ENCODE results near the gene TVP23C. TPM values are rescaled to one million over a fixed set of nuclear protein-coding genes. Genes with fewer than 3 reads are reported as not detected.
"Not testable (repeated sequence)": the region's sequence is repeated elsewhere in the genome, so short reads cannot be mapped to it uniquely, and the experiment has no call there.

TVP23C gene
- 21.5 to 33.7 TPM (median 22.2 TPM) in 3 replicates for total RNA-seq
- long read RNA-seq, partial matches to known transcripts, result 0 of 2 reads
- long read RNA-seq, other reads (novel, unspliced or antisense), result 2 of 2 reads

- not testable (repeated sequence) for H3K27me3 Mint-ChIP-seq (ENCODE audit: low read depth); H3K4me1 Mint-ChIP-seq (ENCODE audit: low read depth); H3K36me3 Mint-ChIP-seq (ENCODE audit: low read depth); H3K9me3 Mint-ChIP-seq (ENCODE audit: low read depth)
- peak; percentile 87 for DNase-seq (ENCODE audit: low spot score)
- Mint-ChIP-seq H3K27ac (ENCODE audit: unreplicated experiment) (peak within 1 kb of the TSS; percentile 97), H3K4me3 (ENCODE audit: unreplicated experiment) (peak within 1 kb of the TSS; percentile 91)
Measured at GRCh38 chr17:15563375-15563857, at the start of gene TVP23C. Gene TVP23C, minus strand, starts transcription at chr17:15563483. Its CDS starts 35 bp downstream, at chr17:15563448.

DNA sequence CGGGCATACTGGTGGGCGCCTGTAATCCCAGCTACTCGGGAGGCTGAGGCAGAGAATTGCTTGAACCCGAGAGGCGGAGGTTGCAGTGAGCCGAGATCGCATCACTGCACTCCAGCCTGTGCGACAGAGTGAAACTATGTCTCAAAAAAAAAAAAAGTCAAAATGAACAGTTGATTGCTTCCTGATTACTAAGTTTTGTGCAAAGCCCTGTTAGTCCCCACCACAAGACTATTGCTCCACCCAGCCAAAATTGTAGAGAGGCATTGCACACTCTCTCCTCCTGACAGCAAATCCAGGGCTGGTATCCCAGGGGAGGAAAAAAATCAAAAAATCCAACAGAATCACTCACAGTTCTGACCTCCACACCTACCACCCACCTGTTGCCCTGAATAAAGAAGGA is 29.7 kb upstream of the TVP23C start:
- H3K4me1 Mint-ChIP-seq (ENCODE audit: low read depth); H3K27ac Mint-ChIP-seq (ENCODE audit: unreplicated experiment); DNase-seq (ENCODE audit: low spot score); H3K4me3 Mint-ChIP-seq (ENCODE audit: unreplicated experiment); H3K27me3 Mint-ChIP-seq (ENCODE audit: low read depth); H3K9me3 Mint-ChIP-seq (ENCODE audit: low read depth); H3K36me3 Mint-ChIP-seq (ENCODE audit: low read depth): not testable (repeated sequence)

- DNase-seq (ENCODE audit: low spot score), result not testable (repeated sequence)
Measured at GRCh38 chr17:15591986-15592385, 28.7 kb upstream of the TVP23C start.

GRCh38 chr17:15590844-15591243 is 27.6 kb upstream of the TVP23C start:
- not testable (repeated sequence) for H3K9me3 Mint-ChIP-seq (ENCODE audit: low read depth); H3K27me3 Mint-ChIP-seq (ENCODE audit: low read depth); H3K4me3 Mint-ChIP-seq (ENCODE audit: unreplicated experiment); H3K27ac Mint-ChIP-seq (ENCODE audit: unreplicated experiment); H3K36me3 Mint-ChIP-seq (ENCODE audit: low read depth); H3K4me1 Mint-ChIP-seq (ENCODE audit: low read depth); DNase-seq (ENCODE audit: low spot score)

More at GRCh38 chr17:15591986-15592385, 28.7 kb upstream of the TVP23C start:
- H3K27ac Mint-ChIP-seq (ENCODE audit: unreplicated experiment), result peak overlapping the region; percentile 86
- H3K36me3 Mint-ChIP-seq (ENCODE audit: low read depth); H3K9me3 Mint-ChIP-seq (ENCODE audit: low read depth); H3K27me3 Mint-ChIP-seq (ENCODE audit: low read depth); H3K4me1 Mint-ChIP-seq (ENCODE audit: low read depth); H3K4me3 Mint-ChIP-seq (ENCODE audit: unreplicated experiment): not testable (repeated sequence)

- not testable (repeated sequence) for H3K4me1 Mint-ChIP-seq (ENCODE audit: low read depth); H3K27ac Mint-ChIP-seq (ENCODE audit: unreplicated experiment); H3K27me3 Mint-ChIP-seq (ENCODE audit: low read depth); H3K9me3 Mint-ChIP-seq (ENCODE audit: low read depth); DNase-seq (ENCODE audit: low spot score); H3K4me3 Mint-ChIP-seq (ENCODE audit: unreplicated experiment); H3K36me3 Mint-ChIP-seq (ENCODE audit: low read depth)
Measured at GRCh38 chr17:15589544-15590536, 26.6 kb upstream of the TVP23C start.

DNA sequence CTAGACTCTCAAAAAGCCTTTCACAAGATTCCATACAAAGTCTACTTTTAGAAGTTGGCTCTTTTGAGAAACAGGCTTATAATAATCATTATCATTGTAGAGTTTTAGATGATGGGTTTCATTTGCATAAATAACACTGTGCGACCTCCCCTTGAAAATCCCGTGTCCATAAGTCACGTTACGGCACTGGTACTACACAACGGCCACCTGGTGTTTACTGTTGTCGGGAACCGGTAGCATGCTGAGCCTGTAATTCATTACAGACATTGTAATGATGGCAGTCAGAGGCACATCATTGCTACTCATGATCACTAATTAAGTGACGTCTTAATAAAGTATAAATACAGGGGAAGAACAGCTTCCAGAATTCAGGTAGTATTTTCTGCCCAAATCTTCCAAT is 24.7 kb upstream of the TVP23C start:
- not testable (repeated sequence) for H3K36me3 Mint-ChIP-seq (ENCODE audit: low read depth); H3K27ac Mint-ChIP-seq (ENCODE audit: unreplicated experiment); DNase-seq (ENCODE audit: low spot score); H3K27me3 Mint-ChIP-seq (ENCODE audit: low read depth); H3K4me3 Mint-ChIP-seq (ENCODE audit: unreplicated experiment); H3K9me3 Mint-ChIP-seq (ENCODE audit: low read depth); H3K4me1 Mint-ChIP-seq (ENCODE audit: low read depth)

DNA sequence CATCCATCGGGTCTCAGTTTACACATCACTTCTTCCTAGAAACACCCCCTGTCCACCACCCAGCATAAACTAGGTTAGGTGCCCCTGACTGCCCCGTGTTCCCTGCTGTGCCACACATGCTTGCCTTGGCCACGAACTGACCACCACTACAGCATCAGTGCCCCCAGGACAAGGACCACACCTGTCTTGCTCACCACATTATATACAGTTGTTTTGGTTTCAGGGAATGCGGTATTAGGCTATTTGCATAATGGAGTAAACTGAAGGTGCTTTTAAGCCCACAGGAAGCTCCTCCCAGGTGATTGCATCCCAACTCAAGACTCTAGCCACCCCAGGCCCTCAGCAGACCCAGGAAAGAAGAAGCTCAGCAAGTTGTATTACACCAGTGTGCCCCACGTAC is 20.0 kb upstream of the TVP23C start:
- not testable (repeated sequence) for H3K27me3 Mint-ChIP-seq (ENCODE audit: low read depth); H3K9me3 Mint-ChIP-seq (ENCODE audit: low read depth); H3K4me3 Mint-ChIP-seq (ENCODE audit: unreplicated experiment); DNase-seq (ENCODE audit: low spot score); H3K27ac Mint-ChIP-seq (ENCODE audit: unreplicated experiment); H3K36me3 Mint-ChIP-seq (ENCODE audit: low read depth); H3K4me1 Mint-ChIP-seq (ENCODE audit: low read depth)

- H3K27ac Mint-ChIP-seq (ENCODE audit: unreplicated experiment); H3K36me3 Mint-ChIP-seq (ENCODE audit: low read depth); H3K9me3 Mint-ChIP-seq (ENCODE audit: low read depth); H3K4me3 Mint-ChIP-seq (ENCODE audit: unreplicated experiment); DNase-seq (ENCODE audit: low spot score); H3K27me3 Mint-ChIP-seq (ENCODE audit: low read depth): not testable (repeated sequence)
- H3K4me1 Mint-ChIP-seq (ENCODE audit: low read depth), result peaks cover 10% of the 10 kb centered on the region
Measured at GRCh38 chr17:15581462-15581861, 18.2 kb upstream of the TVP23C start.

DNA sequence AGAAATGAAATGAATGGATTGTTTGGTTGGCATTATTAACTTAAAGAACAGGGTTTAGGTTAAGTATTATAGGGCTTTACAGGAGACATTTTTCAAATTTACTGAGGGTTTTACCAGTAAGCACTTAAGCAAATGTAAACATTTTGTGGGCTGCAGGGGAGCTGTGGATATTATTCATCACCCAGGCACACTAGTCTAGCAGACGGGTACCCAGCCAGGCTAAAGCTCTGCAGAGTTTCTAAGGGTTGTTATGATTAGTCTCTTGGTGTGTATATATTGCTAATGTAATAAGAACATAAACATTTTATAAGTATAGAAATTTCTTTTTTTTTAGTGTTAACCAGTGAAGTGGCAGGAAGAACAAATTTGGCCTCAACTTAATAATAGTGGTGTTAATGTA is 13.6 kb upstream of the TVP23C start:
- not testable (repeated sequence) for H3K9me3 Mint-ChIP-seq (ENCODE audit: low read depth); H3K27ac Mint-ChIP-seq (ENCODE audit: unreplicated experiment); H3K4me3 Mint-ChIP-seq (ENCODE audit: unreplicated experiment); H3K36me3 Mint-ChIP-seq (ENCODE audit: low read depth); DNase-seq (ENCODE audit: low spot score); H3K27me3 Mint-ChIP-seq (ENCODE audit: low read depth)
- H3K4me1 Mint-ChIP-seq (ENCODE audit: low read depth), result peaks cover 14% of the 10 kb centered on the region

- not testable (repeated sequence) for H3K9me3 Mint-ChIP-seq (ENCODE audit: low read depth); H3K4me3 Mint-ChIP-seq (ENCODE audit: unreplicated experiment)
- peaks cover 14% of the 10 kb centered on the region for H3K4me1 Mint-ChIP-seq (ENCODE audit: low read depth)
Measured at GRCh38 chr17:15574660-15575059, 11.4 kb upstream of the TVP23C start.

GRCh38 chr17:15573870-15574269 is 10.6 kb upstream of the TVP23C start:
- DNase-seq (ENCODE audit: low spot score); H3K27me3 Mint-ChIP-seq (ENCODE audit: low read depth); H3K9me3 Mint-ChIP-seq (ENCODE audit: low read depth); H3K27ac Mint-ChIP-seq (ENCODE audit: unreplicated experiment); H3K36me3 Mint-ChIP-seq (ENCODE audit: low read depth); H3K4me3 Mint-ChIP-seq (ENCODE audit: unreplicated experiment): not testable (repeated sequence)
- peaks cover 14% of the 10 kb centered on the region for H3K4me1 Mint-ChIP-seq (ENCODE audit: low read depth)

More at GRCh38 chr17:15574660-15575059, 11.4 kb upstream of the TVP23C start:
- not testable (repeated sequence) for DNase-seq (ENCODE audit: low spot score); H3K27me3 Mint-ChIP-seq (ENCODE audit: low read depth); H3K27ac Mint-ChIP-seq (ENCODE audit: unreplicated experiment); H3K36me3 Mint-ChIP-seq (ENCODE audit: low read depth)

DNA sequence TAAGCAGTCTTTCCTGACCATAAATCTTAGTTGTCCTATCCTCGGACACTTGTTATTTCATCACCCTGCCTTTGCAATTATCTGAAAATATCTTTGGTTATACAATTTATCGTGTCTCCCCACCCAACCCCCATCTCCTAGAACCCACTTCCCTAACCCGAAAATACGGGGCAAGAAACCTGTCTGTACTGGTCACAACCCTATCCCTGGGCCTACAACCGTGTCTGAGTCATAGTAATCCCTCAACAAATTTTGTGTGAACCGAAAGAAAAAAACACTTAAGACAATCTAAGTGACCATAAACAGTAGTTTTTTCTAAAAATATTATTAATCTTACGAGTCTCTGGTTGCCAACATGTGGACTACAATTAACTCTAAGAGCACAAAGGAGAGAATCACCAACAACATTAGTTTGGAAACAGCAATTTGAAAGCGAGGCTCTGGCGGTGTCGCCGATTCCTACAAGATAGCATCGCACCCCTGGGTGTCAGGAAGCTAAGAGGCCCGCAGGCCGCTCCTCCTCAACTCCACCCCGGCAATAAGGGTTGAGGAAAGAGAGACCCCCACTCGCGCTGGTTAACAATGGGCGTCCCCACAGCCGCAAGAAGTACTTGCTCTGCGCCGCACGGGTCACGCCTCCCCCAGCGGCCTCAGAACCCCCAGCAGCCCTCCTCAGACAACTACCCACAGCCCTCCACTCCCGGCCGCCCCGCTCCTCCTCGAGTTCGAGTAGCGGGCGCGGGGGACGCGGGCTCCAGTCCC is 489 bp downstream of the TVP23C start:
- H3K27me3 Mint-ChIP-seq (ENCODE audit: low read depth); H3K4me1 Mint-ChIP-seq (ENCODE audit: low read depth); H3K9me3 Mint-ChIP-seq (ENCODE audit: low read depth); DNase-seq (ENCODE audit: low spot score); H3K36me3 Mint-ChIP-seq (ENCODE audit: low read depth): not testable (repeated sequence)
- Mint-ChIP-seq H3K27ac (ENCODE audit: unreplicated experiment) (peak overlapping the region; percentile 97), H3K4me3 (ENCODE audit: unreplicated experiment) (peak overlapping the region; percentile 91)
